ENCODE measurements around the gene TCEAL7.
"Not testable (repeated sequence)": the region's sequence is repeated elsewhere in the genome, so short reads cannot be mapped to it uniquely, and the experiment has no call there.

TCEAL7 gene, protein sequence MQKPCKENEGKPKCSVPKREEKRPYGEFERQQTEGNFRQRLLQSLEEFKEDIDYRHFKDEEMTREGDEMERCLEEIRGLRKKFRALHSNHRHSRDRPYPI

DNA sequence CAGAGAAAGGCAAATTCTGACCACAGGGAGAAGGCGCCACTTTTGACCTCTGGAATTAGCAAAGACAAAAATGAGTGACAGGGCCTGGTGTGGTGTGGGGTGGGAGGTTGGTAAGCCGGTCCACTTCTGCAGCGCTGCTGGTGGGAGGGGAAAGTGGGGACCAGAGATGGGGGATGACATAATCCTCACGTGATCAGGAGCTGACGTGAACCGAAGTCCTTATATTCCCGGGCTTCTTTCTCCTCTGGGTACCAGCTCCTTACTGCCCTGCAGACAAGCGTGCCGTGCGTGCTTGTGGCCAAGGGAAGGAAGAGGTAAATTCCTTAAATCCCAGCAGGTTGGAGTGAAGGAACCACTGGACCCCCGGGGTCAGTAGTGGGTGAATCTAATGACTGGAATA is at the start of gene TCEAL7:
Gene TCEAL7 (plus strand): TSS at position 249 of the 400 bp plus-strand sequence. CDS start 1,165 bp downstream, outside the sequence.
- no peak for DNase-seq (ENCODE audit: low read depth in 1 of 2, low spot score in 1 of 2)

DNA sequence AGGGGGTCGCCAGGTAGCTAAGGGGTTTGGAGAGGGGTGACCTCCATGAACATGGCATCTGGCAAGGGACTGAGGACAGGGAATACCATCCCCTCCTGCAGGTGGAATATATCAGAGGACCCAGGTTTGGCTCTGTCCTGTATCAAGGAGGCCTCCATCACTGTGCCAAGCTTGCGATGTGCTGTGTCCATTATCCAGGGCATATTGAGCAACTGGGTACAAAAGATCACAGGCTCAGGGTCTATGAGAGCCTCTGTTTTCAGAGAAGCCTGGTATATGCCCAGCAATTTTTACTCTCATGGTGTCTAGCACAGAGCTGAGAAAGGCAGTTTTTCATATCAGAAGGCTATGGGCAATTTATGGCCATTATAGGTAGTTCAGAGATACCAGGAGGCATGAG is 36.9 kb upstream of the TCEAL7 start:
- DNase-seq (ENCODE audit: low read depth in 1 of 2, low spot score in 1 of 2) = no peak

DNA sequence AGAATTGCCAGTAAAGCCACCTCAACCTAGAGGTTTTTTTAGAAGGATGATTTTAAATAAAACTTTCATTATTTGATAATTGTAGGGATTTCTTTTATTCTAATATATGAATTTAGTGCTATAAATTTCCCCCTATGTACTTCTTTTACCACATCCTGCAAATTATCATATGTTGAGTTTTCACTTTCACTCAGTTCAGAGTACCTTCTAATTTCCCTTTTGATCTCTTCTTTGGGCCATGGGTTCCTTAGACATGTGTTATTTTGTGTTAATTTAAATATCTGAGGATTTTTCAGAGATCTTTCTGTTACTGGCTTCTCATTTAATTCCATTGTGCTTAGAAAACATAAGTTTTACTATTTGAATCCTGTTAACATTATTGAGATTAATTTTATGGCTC is 25.3 kb upstream of the TCEAL7 start:
- no peak for DNase-seq (ENCODE audit: low read depth in 1 of 2, low spot score in 1 of 2)

DNA sequence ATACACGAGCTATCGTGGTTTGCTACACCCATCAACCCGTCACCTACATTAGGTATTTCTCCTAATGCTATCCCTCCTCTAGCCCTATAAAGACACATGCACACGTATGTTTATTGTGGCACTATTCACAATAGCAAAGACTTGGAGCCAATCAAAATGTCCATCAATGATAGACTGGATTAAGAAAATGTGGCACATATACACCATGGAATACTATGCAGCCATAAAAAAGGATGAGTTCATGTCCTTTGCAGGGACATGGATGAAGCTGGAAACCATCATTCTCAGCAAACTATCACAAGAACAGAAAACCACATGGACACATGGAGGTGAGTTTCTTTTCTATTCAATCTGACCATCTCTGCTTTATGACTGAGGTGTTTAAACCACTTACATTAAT is 24.4 kb upstream of the TCEAL7 start:
- not testable (repeated sequence) for DNase-seq (ENCODE audit: low read depth in 1 of 2, low spot score in 1 of 2)

DNA sequence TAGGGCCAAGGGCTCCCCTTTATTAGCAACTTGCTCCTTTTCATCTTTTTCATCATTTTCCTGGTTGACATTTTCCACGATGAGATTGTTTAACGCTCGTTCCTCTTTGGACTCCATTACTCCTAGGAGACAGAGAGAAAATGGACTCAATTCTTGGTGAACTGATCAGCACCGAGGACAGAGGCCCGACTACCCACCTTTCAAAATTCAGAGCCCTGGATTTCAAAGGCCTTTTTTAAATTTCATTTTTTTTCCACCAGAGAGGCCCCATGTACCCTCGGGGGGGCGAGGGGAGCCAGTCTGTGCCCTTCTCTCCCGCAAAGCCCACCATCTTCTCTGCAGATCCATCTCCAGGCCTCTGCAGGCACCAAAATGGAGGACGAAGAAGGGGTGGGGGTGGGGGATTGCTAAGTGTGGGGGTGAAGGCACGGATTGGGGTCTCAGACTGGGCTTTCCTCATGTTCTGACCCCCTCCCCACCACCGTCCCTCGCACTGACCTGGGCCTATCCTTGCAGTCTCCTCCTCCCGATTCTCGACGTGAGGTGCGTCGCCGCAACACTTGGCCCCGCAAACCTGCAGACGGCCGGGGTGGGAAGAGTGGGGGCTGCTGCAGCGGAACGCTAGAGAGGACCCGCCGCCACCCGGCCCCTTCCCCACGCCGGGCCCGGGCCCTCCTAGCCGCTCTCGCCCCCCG is 20.0 kb upstream of the TCEAL7 start:
- no peak for DNase-seq (ENCODE audit: low read depth in 1 of 2, low spot score in 1 of 2)

DNA sequence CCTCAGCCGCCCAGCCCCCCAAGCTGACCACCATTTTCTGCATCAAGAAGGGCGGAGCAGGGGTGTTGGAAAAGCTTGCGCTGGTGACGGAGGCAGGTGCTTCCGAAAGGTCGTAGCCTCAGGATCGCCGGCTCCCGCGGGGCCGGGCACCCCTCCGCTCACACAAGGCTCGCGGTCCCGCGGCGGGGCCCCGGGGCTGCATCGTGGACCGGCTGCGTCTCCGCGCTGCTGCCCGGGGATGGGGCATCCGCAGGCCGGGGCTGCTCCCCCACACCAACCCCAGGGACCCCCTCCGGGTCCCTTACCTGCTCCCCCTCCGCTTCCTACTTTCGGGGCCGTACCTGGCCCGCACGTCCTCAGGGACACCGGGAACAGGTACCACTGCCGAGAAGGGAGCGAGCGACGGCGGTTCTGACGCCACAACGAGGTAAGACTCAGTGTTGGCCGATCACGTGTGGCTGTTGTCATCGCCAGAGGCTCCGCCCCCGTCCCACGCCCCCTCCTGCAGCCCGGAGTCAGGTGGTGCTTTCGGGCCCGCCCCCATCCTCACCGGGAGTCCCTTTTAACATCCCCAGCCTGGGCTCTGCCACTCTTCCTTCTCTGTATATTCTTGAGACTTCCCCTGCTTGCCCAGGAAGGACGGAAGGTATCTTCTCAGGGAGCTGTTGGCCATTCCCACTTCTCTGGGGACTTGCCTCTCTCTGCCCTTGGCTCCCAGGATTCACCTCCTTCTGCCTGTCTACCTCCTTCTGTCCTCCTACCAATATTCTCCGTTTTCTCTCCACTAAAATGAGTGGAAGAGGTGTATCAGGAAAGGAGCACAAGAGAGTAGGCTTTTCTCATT is 19.3 kb upstream of the TCEAL7 start, which contains the start of gene BEX2:
Gene BEX2 (minus strand): TSS at position 436 of the 844 bp plus-strand sequence. CDS start 1,014 bp downstream, outside the sequence.
- peak; percentile 66 to 75 for DNase-seq (ENCODE audit: low read depth in 1 of 2, low spot score in 1 of 2)

DNA sequence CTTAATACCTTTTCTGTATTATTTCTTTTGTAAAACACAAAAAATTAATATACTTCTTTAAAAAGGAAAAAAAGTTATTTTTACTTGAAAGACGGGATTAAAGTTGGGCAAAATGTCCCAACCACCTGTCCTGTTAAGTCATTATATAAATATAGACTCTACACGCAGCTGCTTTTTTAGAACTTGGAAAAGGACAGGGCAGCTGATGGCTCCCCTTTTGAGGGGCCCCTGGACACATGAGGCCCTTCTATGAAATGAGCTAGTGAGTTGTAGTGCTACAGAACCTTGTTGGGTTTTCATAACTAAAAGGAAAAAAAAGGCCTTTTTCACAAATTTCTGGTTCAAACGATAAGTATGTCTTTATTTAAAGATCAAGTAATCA is 18.6 kb upstream of the TCEAL7 start:
- DNase-seq (ENCODE audit: low read depth in 1 of 2, low spot score in 1 of 2) = no peak

DNA sequence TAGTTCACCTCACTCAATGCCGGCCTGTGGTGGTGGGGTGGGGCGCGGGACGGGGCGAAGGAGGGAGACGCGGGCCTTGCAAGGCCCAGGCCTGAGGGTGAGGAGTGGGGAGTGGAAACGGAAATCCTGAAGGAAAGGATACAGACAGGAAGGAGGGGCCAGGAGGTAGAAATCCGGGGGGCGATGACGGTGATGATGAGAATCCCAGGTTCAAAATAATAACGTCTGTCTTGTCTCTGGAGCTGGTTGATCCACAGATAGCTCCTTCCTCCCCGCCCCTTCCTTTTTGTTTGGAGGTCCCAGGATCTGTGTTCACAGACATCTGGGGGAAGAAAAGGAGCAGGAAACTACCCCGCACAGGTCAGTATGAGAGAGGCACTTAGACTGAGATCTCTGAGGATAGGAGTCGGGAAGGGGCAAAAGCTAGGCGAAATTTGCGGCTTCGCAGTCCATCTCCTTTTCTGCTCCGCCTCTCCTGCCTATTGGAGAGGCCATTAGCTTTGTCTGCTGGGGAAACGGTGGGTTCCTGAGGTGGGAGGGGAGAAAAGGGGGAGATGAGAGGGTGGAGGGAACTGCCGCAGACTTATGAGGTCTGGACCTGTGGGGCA is 746 bp downstream of the TCEAL7 start:
- no peak for DNase-seq (ENCODE audit: low read depth in 1 of 2, low spot score in 1 of 2)

DNA sequence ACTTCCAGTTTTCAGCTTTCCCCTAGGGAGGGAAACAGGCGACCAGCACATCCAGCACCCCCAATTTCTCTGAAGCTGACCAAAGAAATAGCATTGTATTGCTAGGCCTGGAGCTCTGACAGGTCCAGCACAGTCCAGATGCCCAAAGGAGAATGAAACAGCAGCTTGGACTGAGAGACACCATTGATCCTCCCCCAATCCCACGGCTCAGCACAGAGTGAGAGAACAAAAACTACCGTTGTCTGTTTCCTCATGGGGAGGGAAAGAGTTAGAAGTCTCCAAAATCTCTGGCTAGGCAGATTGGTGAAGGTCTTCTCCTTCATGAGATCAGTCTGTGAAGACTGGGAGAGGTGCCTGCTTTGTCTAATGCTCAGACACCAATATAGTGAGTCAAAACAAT is 8.6 kb downstream of the TCEAL7 start:
- DNase-seq (ENCODE audit: low read depth in 1 of 2, low spot score in 1 of 2) = no peak

DNA sequence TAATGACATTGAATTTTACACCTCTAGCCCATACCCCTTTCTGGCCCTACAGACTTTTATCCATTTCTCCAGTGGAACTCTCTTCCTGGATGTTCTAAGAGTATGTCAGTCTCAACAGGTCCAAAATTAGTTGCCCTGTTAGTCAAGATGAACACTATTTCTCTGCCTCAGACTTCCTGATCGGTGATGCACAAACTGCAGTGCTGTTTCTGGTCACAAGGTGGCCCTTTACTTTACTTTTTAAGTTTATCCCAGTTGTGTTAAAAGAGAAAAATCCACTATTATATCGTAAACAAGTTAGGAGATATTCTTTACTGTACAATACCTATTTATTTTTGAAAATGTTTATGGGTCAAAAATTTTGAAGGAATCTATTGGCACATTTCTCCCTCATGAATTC is 13.1 kb downstream of the TCEAL7 start:
- DNase-seq (ENCODE audit: low read depth in 1 of 2, low spot score in 1 of 2) = no peak

DNA sequence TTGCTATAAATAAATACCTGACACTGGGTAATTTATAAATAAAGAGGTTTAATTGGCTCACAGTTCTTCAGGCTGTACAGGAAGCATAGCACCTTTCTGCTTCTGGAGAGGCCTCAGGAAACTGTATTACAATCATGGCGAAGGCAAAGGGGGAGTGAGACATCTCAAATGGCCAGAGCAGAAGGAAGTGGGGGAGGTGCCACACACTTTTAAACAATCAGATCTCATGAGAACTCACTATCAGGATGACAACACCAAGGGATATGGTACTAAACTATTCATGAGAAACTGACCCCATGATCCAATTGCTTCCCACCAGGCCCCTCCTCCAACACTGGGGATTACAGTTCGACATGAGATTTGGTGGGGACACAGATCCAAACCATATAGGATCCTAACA is 14.6 kb downstream of the TCEAL7 start:
- DNase-seq (ENCODE audit: low read depth in 1 of 2, low spot score in 1 of 2) = no peak

DNA sequence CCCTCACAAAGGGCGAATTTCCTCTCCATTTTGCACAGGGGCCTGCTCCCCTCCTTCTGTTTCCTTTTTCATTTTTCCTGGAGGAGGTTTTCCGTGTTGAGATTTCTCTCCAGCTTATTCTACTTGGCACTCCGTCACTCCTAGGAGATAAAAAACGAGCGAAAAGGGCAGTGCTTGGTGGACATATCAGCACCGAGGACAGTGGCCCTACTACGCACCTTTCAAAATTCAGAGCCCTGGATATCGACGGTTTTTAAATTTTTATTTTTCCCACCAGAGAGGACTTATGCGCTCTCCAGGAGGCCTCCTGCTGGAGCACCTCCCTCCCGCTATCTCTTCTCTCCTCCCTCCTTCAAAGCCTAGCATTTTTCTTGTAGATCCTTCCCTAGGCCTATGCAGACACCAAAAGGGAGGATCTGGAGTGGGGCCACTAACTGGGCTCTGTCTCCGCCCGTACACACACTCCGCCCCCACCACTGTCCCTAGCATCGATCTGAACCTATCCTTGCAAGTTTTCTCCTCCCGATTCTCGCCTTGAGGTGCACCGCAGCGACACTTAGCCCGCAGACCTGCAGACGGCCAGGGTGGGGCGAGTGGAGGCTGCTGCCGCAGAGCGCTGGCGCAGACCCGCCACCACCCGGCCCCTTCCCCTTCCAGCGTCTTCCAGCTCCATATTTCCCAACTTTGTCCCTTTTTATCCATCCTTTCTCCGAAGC is 17.8 kb downstream of the TCEAL7 start:
- no peak for DNase-seq (ENCODE audit: low read depth in 1 of 2, low spot score in 1 of 2)

DNA sequence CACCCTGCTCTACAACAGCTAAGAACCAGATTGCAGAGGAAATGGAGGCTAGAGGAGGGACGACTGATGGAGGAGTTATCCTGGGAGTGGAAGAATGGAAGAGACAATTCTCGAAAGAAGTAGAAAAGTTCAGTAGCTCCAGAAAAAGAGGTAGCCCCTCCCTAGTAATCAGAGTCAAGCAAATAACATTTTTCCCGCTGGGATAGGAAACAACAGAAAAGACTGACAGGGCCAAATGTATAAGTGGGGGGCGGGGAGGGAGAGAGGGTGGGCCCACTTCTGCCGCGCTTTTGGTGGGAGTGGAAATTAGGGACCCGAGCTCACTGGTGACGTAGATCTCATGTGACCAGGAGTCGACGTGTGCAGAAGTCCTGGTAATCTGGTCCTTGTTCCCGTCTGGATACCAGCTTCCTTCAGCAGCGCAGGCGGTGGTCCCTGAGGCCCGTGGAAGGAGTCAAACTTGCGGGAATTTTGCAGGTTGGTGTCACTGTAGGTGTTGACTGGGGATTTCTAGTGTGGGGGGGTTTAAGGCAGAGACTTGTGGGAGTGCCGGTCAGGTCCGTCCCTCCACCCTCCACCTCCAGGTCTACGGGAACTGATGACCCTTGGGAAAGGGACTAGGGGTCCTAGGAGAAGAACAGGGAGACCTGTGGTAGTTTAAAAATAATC is 26.2 kb downstream of the TCEAL7 start, which contains the start of gene TCEAL9:
Gene TCEAL9 (plus strand): TSS at position 377 of the 669 bp plus-strand sequence. CDS start 1,179 bp downstream, outside the sequence.
- no peak for DNase-seq (ENCODE audit: low read depth in 1 of 2, low spot score in 1 of 2)

DNA sequence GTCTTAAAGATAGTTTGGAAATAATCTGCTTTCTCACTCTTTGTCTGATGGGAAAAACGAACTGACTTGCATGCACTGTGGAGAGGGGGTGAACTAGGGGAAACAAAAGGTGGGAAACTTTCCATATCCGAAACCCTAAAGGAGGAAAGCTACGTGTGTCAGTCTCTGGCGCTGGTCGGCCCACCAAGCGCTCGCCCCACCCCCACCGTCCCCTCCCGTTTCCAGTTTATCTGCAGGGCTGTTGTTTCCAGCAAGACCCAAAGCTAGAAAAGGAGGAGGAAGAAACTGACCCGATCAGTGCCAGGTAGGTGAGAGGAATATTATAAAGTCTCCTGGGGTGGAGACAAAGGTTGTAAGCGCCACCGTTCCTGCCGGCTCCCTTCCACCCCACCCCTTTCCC is 26.8 kb downstream of the TCEAL7 start:
- DNase-seq (ENCODE audit: low read depth in 1 of 2, low spot score in 1 of 2) = no peak

DNA sequence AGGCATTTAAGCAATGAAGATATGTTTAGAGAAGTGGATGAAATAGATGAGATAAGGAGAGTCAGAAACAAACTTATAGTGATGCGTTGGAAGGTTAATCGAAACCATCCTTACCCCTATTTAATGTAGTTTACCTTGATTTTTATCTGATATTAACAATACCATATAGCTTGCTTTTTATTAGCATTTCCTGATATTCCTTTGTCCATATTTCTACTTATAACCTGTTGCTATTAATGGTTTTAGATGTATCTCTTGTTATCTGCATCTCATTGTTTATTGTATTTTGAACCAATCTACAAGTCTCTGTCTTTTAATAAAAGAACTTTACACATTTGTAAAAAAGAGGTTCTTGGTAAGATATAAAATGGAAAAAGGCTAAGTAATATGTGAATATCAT is 27.8 kb downstream of the TCEAL7 start:
- no peak for DNase-seq (ENCODE audit: low read depth in 1 of 2, low spot score in 1 of 2)

DNA sequence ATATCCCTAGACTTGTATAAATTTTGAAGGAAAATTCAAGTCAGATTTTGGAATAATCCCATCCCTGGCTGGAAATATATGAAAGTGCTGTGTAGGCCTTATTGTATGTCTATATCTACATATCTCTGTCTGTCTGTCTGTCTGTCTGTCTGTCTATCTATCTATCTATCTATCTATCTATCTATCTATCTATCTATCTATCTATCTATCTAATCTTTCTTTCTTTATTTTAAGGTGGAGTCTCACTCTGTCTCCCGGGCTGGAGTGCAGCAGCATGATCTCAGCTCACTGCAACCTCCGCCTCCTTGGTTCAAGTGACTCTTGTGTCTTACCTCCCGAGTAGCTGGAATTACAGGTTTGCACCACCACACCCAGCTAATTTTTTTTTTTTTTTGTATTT is 29.6 kb downstream of the TCEAL7 start:
- not testable (repeated sequence) for DNase-seq (ENCODE audit: low read depth in 1 of 2, low spot score in 1 of 2)

DNA sequence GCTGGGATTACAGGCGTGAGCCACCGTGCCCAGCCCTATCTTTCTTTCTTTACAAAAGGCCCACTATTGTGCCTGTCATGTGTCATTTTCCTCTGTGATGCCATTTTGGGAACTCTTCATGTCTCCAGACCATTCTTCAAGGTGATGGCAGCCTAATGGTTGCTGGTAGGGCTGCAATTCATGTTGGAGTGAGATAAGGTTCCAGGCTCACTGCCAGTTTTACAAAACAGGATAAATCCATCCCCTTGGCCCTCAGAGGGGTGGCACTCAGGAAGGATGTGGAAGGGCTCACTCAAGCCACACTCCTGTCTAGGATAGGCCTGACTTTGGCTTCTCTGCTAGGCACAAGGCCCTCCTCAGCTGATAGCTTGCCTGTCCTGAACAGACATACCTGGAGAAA is 30.1 kb downstream of the TCEAL7 start:
- no peak for DNase-seq (ENCODE audit: low read depth in 1 of 2, low spot score in 1 of 2)

DNA sequence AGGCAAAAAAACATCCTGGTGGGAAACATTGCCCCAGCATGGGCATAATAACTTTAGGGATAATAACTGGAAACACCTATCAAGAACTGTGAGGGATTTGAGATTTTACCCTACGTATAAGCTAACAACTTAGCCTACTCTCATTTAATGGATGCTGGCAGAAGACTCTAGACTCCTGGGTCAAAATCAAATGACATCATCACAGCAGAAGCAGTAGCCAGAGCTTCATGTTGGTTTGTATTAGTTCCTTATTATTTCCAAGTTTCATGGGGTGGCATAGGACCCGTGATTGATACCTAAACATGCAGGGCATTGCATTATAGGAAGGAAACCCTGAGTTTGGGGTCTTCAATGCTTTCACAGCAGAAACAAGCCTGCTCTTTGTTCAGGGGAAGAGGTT is 30.9 kb downstream of the TCEAL7 start:
- DNase-seq (ENCODE audit: low read depth in 1 of 2, low spot score in 1 of 2) = no peak

DNA sequence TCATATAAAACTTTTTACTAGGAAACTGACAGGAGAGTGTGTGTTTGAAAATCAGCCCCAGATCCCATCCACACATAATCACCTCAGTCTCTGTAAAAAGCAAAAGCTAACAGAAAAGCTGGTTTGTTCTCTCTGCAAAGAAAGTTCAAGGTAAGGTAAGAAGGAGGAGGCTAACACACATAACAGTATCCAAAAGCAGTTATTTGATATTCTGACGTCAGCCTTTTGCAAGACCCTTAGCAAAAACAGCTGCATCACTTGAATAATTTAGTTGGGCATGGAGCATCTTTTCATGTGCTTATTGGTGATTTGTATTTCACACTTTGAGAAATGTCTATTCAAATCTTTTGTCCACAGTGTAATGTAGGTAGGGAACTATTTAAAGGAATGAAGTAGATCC is 31.8 kb downstream of the TCEAL7 start:
- no peak for DNase-seq (ENCODE audit: low read depth in 1 of 2, low spot score in 1 of 2)

DNA sequence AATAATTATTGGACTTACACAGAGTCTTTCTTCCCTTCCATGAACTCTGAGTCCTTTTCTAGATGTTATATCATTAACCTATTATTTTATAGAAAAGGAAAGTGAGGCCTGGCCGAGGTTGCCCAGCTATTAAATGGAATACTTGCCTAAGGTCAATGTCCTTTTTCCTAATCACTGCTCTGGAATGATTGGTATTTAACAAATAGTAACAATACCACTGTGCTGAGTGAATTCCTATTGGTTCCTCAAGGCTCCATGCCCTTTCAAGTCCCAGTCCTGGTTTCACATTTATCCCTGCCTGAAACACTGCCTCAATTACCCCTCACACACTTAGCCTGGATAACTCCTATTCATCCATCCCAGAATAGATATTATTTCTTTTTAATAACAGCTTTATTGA is 32.4 kb downstream of the TCEAL7 start:
- DNase-seq (ENCODE audit: low read depth in 1 of 2, low spot score in 1 of 2) = no peak

Data from stimulated activated CD4-positive, alpha-beta T cell treated with anti-CD3 and anti-CD28 coated beads, Interleukin-15, amount 100 ng/mL, for 1 hour (primary cell).